ENCODE data around the gene FBLN2.

FBLN2 gene

GRCh38 chr3:13671482-13672233 is 122.7 kb downstream of the FBLN2 start:
- no peak for TF ChIP-seq CTCF (IDR thresholded peaks at IDR 0.05; ENCODE audit: insufficient read depth, low read length, missing control alignments)
- no peak overlapping the region for H3K4me3 ChIP-seq (ENCODE audit: low read depth, low read length)
- POLR2A ChIA-PET = no interaction called here
- DNase-seq (ENCODE audit: low read depth, low spot score) = no peak
- CTCF ChIA-PET = interaction anchor here (0.7 to 7.6 kb wide), 2 partner anchors 14 to 20 kb away, joined by 3 to 58 read pairs; no protein-coding TSS in a partner anchor

GRCh38 chr3:13673207-13673606 is 124.3 kb downstream of the FBLN2 start:
- TF ChIP-seq CTCF (IDR thresholded peaks at IDR 0.05; ENCODE audit: insufficient read depth, low read length, missing control alignments) = no peak
- H3K4me3 ChIP-seq (ENCODE audit: low read depth, low read length) = no peak overlapping the region
- ChIA-PET CTCF (interaction anchor here (1.5 to 7.6 kb wide), 2 partner anchors 15 to 18 kb away, joined by 3 to 58 read pairs; no protein-coding TSS in a partner anchor), POLR2A (no interaction called here)
- no peak for DNase-seq (ENCODE audit: low read depth, low spot score)

- POLR2A ChIA-PET = no interaction called here
- CTCF ChIA-PET = interaction anchor here (7.6 kb wide), 1 partner anchor 17 kb away, joined by 58 read pairs; no protein-coding TSS in a partner anchor
- TF ChIP-seq CTCF (IDR thresholded peaks at IDR 0.05; ENCODE audit: insufficient read depth, low read length, missing control alignments) = no peak
- no peak for DNase-seq (ENCODE audit: low read depth, low spot score)
- H3K4me3 ChIP-seq (ENCODE audit: low read depth, low read length) = no peak overlapping the region
Measured at GRCh38 chr3:13674538-13675185, 125.7 kb downstream of the FBLN2 start.

GRCh38 chr3:13676356-13677017 is 127.6 kb downstream of the FBLN2 start:
- no peak for DNase-seq (ENCODE audit: low read depth, low spot score)
- ChIA-PET CTCF (no interaction called here), POLR2A (no interaction called here)
- H3K4me3 ChIP-seq (ENCODE audit: low read depth, low read length) = no peak overlapping the region
- no peak for TF ChIP-seq CTCF (IDR thresholded peaks at IDR 0.05; ENCODE audit: insufficient read depth, low read length, missing control alignments)

GRCh38 chr3:13677272-13677671 is 128.3 kb downstream of the FBLN2 start:
- no peak overlapping the region for H3K4me3 ChIP-seq (ENCODE audit: low read depth, low read length)
- TF ChIP-seq CTCF (IDR thresholded peaks at IDR 0.05; ENCODE audit: insufficient read depth, low read length, missing control alignments) = no peak
- ChIA-PET POLR2A (no interaction called here), CTCF (interaction anchor here (1.4 kb wide), 1 partner anchor 13 kb away, joined by 5 read pairs; no protein-coding TSS in a partner anchor)
- DNase-seq (ENCODE audit: low read depth, low spot score) = no peak

GRCh38 chr3:13681931-13682330 is 133.0 kb downstream of the FBLN2 start:
- ChIA-PET CTCF (interaction anchor here (1.2 kb wide), 1 partner anchor 11 kb away, joined by 3 read pairs; no protein-coding TSS in a partner anchor), POLR2A (no interaction called here)
- no peak for DNase-seq (ENCODE audit: low read depth, low spot score)
- H3K4me3 ChIP-seq (ENCODE audit: low read depth, low read length) = no peak overlapping the region
- TF ChIP-seq CTCF (IDR thresholded peaks at IDR 0.05; ENCODE audit: insufficient read depth, low read length, missing control alignments) = no peak

Data from AG04449 (cell line).